ENCODE measurements around the gene TMIGD3. TPM values are rescaled to one million over a fixed set of nuclear protein-coding genes. Genes with fewer than 3 reads are reported as not detected.

The TMIGD3 gene
- total RNA-seq, 1 experiment from 2014 or later = not detected

GRCh38 chr1:111441573-111442192 is 61.8 kb downstream of the TMIGD3 start:
- DNase-seq = peak; percentile 35
- Histone ChIP-seq H3K9ac (ENCODE audit: low read length) (no peak overlapping the region), H3K27me3 (ENCODE audit: low read length) (no peaks in the 10 kb centered on the region), H2AFZ (ENCODE audit: low read length) (no peak overlapping the region), H3K4me2 (ENCODE audit: low read length) (no peak overlapping the region), H3K4me1 (ENCODE audit: insufficient read depth, low read length) (peaks cover 21% of the 10 kb centered on the region), H3K9me3 (ENCODE audit: low read length) (no peaks in the 10 kb centered on the region), H3K9me2 (replicated peaks; ENCODE audit: low read length) (no peaks in the 10 kb centered on the region), H3K27ac (ENCODE audit: low read length) (no peak overlapping the region), H3F3A (ENCODE audit: low read length, unreplicated experiment) (no peaks in the 10 kb centered on the region), H3K79me2 (ENCODE audit: low read length) (peaks cover 26% of the 10 kb centered on the region), H3K36me3 (ENCODE audit: low read depth, low read length) (peaks cover 84% of the 10 kb centered on the region), H3K4me3 (ENCODE audit: low read length) (no peak overlapping the region), H4K20me1 (ENCODE audit: low read length) (peaks cover 8% of the 10 kb centered on the region; the same call in 1 of the 2 replicates)
- no peak for TF ChIP-seq EZH2 (IDR thresholded peaks at IDR 0.05; ENCODE audit: low read length, unreplicated experiment)
- TF ChIP-seq CTCF (conservative IDR thresholded peaks at IDR 0.05; ENCODE audit: low read depth, low read length) = peak; percentile 73
- TF ChIP-seq EZH2phosphoT487 (IDR thresholded peaks at IDR 0.05; ENCODE audit: borderline replicate concordance, low read length) = no peak
- intact Hi-C loops (cut with micrococcal nuclease) = no loop called here
- CTCF ChIA-PET = no interaction called here
- POLR2A ChIA-PET (ENCODE audit: unreplicated experiment) = no interaction called here
- no peak for ATAC-seq
- no TSS peak for BruUV-seq (replicated peaks)

- CTCF ChIA-PET = no interaction called here
Observed at GRCh38 chr1:111439461-111440351, 63.7 kb downstream of the TMIGD3 start.

More at GRCh38 chr1:111439461-111440351, 63.7 kb downstream of the TMIGD3 start:
- Histone ChIP-seq H3K4me1 (ENCODE audit: insufficient read depth, low read length) (peaks cover 20% of the 10 kb centered on the region), H3K27ac (ENCODE audit: low read length) (no peak overlapping the region), H3K4me2 (ENCODE audit: low read length) (no peak overlapping the region), H3K9ac (ENCODE audit: low read length) (no peak overlapping the region), H2AFZ (ENCODE audit: low read length) (no peak overlapping the region), H3K36me3 (ENCODE audit: low read depth, low read length) (peaks cover 68% of the 10 kb centered on the region), H3K79me2 (ENCODE audit: low read length) (peaks cover 6% of the 10 kb centered on the region), H4K20me1 (ENCODE audit: low read length) (no peaks in the 10 kb centered on the region), H3F3A (ENCODE audit: low read length, unreplicated experiment) (no peaks in the 10 kb centered on the region), H3K4me3 (ENCODE audit: low read length) (no peak overlapping the region), H3K9me2 (replicated peaks; ENCODE audit: low read length) (no peaks in the 10 kb centered on the region), H3K9me3 (ENCODE audit: low read length) (no peaks in the 10 kb centered on the region), H3K27me3 (ENCODE audit: low read length) (no peaks in the 10 kb centered on the region)
- POLR2A ChIA-PET (ENCODE audit: unreplicated experiment) = no interaction called here
- ATAC-seq = no peak
- no peak for DNase-seq
- intact Hi-C loops (cut with micrococcal nuclease) = no loop called here
- TF ChIP-seq EZH2 (IDR thresholded peaks at IDR 0.05; ENCODE audit: low read length, unreplicated experiment) (no peak), EZH2phosphoT487 (IDR thresholded peaks at IDR 0.05; ENCODE audit: borderline replicate concordance, low read length) (no peak), CTCF (conservative IDR thresholded peaks at IDR 0.05; ENCODE audit: low read depth, low read length) (no peak)
- no TSS peak for BruUV-seq (replicated peaks)

Measured in PC-3 (cell line).